NCI-H1417 treated with DMSO at 0.1 percent for 48 hours (cell line): ENCODE measurements around the gene GADL1.

Source experiments
- DNase-seq: peaks from one replicate; lab custom pipeline; 2025; lab: John Stamatoyannopoulos, UW

The GADL1 gene

DNA sequence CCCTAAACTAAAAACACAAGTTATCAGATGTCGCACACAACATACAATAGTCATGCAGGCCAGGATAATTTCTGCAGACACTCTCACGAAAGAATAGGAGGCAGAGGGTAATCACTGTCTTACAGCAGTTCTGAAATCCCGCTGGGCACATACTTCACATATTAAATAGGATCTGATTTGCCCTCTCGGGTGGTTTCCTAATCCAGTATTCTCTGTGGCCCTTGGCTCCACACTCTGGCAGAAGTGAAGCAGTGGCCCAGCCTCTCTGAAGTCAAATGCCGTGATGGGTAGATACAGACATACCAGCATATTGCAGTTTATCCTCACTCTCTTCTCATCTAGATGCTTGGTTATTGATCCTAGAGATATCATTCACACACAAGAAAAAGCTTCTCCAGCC, 19.0 kb downstream of the GADL1 start:
- no peak for DNase-seq

DNA sequence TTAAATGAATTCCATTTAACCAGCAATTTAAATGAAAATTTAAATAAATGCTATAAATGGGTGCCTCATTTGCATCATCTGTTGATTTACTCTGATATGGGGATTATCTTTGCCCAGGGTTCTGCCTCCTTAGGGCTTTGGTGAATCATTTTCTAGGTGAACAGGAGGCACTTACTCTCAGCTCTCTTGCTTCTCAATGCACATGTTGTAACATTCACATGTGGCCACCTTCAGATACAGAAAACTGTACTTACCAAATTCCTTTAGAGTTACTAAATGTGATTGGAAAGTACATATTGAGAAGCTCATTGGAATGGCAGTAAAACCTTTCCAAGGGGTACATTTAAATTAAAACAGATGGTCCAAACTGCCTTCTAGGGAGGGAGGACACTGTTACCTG, 20.8 kb downstream of the GADL1 start:
- DNase-seq: no peak

DNA sequence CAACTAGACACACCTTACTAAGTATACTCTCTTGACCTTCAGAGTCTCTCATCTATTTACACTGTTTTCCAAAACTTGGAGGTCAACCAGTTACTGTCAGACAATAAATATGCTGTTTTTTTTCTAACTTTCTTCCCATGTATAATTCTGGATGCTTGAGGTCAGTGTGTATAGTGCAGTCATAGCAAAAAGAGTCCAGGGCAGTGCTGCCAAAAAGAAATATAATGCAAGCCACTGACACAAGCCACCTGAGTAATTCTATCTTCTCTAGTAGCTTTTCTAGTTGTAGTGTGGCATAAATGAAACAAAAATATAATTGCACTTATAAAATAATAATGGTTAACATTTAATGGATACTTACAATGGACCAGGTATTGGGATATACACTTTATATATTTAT, 21.6 kb downstream of the GADL1 start:
- no peak for DNase-seq

DNA sequence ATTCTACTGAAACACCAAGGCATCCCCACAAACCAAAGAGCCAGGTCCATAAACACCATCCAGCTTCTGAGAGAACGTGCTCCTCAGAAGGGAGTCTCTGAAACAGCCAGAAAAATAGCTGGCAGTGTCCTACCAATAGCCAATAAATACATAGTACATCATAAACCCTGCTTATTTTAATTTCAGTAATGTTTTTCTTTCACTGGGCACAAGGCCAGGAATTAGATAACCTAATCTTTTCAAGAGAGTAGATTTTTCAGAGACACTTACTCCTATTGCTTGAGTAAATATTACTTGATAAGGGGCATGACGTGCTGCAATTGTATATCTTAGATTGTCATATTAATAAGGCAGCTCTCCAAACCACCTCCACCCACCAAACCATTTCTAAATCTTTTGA, 22.7 kb downstream of the GADL1 start:
- no peak for DNase-seq

DNA sequence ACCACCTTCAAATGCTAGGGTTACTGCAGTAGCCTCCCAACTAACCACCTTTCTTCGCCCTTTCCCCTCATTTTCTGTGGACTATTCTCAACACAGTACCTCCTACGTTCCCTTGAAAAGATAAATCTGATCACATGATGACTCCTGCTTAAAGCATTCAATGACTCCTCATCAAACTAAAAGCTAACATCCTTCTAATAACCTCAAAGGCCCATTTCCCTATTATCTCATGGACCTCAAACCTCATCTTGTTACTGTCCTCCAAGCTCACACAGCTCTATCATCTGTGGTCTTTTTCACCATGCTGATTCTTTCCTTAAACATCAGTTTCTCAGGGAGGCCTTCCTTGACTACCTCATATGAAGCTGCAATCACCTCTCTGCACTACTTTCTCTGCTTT, 29.6 kb downstream of the GADL1 start:
- DNase-seq: no peak

DNA sequence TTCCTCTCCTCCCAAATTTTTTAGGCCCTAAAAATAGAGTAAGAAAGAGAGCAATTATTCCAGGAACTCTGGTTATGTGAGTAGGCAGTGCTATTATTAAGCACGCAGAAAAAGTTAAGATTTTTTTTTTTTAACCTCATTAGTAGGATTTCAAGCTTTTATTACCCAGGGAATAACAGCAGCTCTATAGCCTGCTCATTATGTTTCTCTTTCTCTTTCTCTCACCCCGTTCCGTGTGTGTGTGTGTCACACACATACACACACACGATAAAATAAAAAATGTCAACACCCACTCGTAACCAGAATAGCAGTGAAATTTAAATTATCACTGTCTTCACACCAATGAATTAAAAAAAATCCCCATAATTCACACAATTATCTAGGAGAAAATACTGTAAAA, 30.3 kb downstream of the GADL1 start:
- no peak for DNase-seq

DNA sequence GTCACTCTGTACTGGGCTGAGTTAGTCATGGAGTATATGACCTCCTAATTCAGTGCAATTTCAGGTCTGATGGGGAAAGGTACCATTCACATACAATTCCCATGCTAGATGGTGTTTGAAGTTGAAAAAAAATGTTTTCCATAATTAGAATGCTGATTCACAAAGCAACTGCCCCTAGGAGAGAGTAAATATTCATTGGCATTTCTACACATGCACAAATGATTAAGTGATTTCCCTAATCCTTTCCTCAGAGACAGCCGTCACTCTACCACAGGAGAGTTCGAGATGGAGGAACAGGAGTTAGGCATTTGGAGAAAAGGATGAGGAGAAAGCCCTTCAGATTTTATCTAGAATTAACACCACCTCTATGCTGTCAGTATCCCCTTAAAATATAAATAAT, 32.5 kb downstream of the GADL1 start:
- no peak for DNase-seq

DNA sequence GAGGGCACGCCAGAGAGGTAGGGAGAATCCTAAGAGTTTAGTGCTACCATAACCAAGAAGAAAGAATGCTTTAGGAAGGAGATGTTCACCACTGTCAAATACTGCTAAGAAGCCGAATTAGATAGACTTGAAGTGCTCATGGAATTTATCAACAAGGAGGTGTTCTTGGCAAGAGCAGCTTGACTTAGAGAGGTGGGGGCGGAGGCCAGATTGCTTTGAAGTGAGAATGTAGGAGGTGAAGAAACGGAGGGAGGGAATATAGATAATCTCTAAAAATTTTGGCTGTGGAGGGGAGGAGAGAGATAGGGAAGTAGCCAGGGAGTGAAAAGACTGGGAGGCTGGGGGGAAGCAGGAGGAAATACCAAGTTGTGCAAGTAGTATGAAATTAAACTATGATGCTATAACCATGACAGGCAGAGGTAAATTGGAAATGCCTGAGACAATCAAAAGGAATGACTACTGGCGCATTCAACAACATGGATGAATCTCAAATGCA, 35.5 kb downstream of the GADL1 start:
- no peak for DNase-seq

DNA sequence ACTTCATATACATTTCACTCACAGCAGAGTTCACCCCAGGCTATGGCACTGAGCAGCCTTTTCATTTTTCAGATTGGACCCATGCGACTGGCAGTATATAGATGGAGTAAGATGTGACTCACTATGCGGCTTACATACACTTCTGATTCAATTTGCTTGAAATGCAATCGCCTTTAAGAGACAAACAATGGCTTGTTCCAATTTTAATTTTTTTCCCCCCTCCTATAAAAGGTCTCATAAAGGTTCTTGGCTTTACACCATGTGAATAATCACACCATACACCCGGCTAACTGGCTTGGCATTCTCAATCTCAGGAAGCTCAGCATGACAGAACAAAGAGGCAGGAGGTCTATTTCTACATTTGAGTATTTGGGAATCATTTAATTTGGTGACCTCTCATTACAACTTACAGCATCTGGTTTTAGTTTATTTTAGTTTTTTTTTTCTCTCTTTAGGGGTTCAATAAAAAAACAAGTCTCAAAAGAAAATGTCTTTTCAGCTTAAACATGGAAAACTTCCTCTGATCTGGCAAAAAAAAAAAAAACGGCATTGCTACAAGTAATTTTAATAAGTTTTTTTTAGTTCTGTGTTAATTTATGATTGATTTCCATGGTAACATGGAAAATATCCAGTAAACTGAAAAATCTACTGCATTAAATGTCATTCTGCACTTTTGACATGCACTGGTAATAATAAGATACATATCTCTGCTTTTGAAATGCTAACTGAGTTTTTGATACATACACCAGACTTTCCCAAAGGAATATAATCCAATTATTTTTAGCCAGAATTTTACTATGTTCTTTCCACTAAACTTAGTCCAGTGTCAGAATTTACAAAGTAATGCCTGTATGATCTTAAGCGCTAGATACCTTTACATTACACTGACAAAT, 38.8 kb downstream of the GADL1 start:
- no peak for DNase-seq

DNA sequence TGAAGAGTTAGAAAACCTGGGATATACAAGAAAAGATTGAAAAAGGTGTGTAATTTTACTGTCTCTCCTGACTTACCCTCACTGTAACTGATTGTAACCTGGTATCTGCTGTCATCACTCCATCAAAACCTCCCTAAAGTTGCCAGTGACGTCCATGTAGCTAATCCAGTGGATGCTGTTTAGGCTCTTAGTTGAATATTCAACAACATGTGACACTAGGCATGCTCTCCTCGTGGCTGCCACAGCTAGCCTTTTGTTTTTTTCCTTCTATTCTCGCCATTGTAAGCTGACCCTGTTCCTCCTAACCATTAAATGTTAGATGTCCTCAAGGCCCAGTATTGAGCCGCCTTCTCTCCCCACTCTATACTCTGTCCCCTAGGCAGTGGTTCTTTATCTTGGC, 41.6 kb downstream of the GADL1 start:
- no peak for DNase-seq

DNA sequence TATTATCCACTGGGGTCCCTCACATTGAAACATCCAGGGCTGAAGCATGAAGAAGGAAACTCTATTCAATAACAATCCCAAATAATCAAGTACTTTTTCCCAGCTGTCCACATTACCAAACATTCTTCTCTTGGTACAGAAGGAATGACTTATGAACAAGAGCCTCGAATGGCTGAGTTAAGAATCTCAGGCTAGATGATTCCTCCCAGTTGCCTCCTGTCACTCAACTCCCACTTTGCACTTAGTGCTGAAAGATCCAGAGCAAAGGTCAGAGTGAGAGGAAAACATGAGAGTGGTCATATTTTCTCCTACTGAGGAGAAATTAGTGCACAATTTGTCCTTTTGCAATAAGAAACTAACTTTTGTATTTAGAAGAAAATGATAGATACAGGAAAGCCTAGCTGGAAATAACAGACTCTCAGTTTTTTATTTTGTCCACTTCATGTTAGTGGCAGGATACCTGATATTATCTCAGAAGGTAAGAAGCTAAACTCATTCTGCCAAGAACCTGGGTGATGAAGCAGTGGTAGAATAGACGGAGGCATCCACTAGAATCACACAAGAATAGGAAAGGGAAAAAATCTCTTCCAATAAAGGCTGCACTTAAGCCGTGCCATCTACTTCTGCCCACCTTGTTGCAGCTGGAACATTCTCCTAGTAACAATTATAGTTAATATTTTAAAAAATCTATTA, 46.2 kb downstream of the GADL1 start:
- DNase-seq: no peak

DNA sequence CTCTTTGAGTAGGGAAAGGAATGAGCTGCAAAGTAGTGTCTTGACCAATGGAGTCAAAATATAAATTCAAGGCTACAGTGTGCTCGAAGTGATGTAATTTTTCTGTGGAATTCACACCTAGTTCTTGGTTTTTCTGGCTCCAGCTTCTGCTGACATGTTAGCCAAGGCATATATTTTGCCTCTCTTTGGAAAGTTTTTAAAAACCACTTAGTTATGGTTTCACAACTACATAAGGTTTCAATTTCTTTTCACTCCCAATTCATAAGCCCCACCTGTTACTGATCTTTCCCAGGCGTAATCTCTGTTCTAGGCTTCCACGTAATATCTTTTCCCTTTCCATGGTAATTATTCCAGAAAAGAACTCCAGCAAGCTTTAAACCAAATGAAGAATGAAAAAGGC, 46.9 kb downstream of the GADL1 start:
- no peak for DNase-seq

DNA sequence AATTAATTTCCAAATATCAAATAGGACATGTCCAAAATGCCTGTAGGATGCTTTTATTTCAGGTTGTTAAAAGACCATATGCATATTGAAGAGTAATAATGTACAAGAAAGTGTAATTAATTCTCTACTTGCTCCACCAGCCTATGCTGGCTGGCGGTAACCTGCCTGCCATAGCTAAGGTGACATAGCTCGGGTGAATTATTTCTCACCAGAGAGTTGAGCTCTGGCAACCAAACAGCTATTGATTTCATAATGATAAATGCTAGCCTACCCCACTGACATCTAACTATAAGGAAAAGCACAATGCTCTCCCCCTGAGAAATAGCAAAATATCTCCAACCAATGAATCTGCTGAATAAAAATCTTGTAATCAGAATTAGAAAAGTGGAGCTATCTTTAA, 48.9 kb downstream of the GADL1 start:
- DNase-seq: no peak

DNA sequence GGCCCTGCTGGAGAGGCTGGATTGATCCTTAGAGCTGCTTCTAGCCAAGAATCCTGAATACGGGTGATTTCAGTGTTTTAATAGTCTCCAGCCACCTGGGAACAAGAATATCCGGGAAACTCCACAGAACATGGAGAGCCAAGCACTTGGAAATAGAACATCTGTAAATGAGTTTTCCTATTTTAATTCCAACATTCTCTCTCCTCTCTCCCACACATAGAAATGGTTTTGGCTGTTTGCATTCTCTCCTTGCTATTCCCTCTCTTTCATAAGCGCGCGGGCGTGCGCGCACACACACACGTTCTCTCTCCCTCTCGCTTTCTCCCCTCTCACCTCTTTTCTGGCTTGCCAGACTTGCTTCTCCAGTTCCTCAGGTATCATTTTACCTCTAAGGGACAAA, 50.6 kb downstream of the GADL1 start:
- DNase-seq: no peak

DNA sequence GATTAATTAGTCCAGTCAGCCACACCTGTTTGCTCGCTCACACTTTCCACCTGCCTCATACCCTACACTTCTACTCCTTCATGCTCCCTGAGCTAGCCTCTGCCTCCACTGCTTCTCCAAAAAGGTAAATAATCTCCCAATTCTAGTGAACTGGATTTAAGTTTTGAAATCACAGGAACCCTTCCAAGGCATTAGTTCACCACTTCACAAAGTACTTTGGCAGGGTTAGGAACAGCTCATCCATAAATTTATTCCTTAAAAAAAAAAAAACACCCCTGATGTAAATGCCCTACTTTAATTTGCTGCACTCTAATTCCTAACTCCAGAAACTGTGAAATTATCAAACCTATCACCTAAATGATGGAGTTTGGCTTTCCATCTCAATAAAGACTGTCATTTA, 58.3 kb downstream of the GADL1 start:
- DNase-seq: no peak

DNA sequence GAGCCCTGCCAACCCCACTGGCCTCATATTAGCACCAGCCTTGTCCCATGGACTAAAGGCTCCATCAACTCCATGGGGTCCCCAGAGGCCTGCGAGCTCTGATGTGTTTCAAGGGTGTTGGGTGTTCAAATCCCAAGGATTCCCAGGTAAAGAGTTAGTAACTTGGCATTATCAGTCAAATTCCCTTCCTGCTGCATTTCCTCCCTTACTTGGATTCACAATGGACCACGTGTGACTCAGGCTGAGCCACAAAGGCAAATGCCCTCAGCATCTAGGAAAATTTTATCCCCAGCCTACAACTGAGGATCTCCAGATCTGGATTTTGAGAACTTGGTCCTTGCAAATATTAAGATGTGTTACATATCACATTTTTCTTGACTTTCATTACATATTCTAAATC, 58.8 kb downstream of the GADL1 start:
- DNase-seq: no peak

DNA sequence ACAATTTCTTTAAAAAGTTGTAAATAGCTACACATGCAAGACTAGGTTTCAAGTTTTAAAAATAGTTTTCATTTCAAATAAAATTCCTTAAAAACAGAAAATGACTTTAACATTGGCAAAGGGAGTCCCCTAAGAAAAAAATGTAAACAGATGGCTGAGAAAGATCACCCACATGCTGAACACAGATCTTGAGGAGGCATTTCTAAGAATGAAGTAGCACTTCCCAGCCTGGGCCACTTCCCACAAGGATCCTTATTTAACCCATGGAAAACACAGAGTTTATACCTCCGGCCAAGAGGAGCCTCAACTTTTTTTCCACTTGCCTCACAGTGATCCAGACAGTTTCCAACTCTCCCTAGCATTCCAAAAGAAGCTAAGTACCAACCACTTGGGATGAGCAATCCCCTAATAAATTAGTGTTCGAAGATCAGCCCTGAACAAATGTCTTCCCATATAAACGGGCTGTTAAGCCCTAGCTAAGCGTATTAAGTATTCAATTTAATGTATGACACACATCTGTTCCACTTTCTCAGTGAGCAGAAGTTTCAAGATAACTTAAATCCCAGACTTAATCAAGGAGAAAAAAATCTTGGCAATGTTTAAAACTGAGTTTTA, 61.4 kb downstream of the GADL1 start:
- no peak for DNase-seq

DNA sequence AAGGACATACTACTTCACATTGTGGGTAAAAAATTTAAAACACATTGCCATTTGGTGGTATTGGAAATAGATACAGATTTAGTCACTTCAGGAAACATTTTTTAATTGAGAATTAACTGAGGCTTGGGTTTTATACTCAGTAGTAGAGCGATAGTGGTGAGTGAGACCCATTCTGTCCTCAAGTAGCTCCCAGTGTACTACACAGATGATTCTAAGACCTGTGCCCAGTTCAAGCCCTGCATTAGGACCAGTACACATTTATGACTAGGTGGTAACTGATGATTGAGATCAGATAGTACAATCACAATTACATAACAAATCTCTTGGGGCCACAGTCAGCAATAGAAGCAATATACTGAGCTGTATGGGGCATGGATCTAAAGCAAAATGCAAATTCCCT, 67.4 kb downstream of the GADL1 start:
- no peak for DNase-seq

DNA sequence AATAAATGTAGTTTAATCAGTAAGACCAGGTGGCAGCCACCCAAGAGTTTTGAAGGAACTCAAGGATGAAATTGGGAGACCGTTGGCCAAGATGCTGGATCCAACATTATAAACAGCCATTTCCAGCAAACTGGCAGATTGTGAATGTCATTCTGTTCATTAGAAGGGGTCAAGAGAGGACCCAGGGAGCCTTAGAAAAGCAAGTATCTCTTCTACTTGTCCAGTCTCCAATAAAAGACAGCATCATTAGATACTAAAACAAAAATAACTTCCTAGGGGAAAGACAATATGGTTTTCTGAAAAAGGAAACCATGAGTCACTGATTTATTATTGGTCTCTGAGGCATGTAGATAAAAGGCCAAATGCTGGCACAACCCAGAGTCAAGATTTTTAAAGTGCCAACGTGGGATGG, 67.9 kb downstream of the GADL1 start:
- DNase-seq: no peak

DNA sequence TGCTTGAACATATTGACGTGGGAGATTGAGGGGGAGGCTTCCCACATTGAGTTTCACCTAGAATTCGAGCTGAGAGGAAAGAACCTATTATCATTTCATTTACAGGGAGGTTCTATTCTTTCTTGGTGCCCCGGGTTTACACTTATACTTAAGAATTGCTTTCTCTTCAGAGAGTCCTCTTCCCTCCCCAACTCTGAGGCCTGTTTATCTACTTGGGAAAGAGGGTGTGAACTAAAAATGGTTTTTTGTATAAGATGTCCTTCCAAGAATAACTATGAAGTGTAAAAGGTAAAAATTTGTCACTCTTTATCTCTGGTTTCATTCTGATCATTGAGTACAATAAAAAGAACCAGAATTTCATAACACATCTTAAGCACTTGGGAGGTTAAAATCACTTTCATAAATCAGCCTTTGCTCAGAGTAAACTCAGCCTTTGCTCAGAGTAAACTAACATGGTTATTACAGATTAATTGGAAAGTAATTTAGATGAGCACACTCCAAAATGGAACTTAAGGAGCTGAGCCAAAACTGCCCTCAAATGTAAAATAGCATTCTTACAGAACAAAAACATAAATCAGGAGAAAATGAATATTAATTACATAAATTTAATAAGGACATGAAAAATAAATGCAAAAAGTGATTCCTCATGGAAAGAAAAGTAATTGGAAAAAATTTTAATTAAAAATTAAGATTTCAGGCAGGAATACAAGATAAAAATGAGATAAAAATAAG, 75.2 kb downstream of the GADL1 start:
- no peak for DNase-seq

DNA sequence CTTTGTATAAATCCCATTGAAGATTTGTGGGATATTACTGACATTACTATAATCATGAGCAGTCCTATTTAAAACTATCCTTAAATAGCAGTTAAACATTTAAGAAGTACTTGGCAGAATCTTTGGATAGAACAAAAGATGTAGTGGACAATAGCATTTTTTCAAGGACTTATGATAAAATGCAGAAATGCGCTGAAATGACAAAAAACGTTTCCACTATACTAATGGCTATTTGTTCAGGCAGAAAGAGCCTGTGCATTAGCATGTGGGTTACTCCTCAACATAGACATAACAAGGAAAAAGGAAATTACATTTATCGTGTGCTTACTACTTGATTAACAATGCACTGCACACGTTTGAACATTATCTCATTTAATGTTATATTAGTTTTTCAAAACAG, 80.7 kb downstream of the GADL1 start:
- DNase-seq: no peak

DNA sequence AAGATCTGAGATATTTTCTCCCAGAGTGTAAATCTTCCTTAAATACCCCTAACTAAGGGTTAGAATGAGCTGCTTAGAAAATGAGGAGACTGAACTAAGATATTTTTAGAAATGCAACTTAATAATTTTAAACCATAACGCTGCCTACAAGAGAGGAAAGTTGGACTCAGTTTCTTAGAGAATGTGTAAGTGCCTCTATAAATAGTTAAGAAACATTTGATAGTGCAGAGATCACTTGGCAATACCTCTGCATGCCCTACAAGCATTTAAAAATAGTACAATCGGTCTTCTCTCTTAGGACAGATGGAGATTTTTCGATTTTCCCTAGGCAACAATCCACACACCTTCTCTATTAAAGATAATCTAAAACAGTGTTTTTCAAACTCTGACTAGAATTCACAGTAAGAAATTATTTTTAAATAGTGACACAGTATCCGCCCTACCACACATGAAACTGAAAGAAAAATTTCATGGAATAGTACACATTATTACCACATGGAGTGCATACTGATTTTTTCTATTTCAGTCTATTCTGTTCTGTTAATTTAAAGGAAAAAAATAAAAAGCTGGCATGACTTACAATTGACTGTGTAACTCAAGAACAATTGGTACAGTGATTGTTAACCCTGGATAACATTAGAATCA, 83.2 kb downstream of the GADL1 start:
- DNase-seq: no peak
